ENCODE data around the gene NDUFS7.
"Not testable (repeated sequence)": the region's sequence is repeated elsewhere in the genome, so short reads cannot be mapped to it uniquely, and the experiment has no call there.

The NDUFS7 gene

GRCh38 chr19:1418951-1419738 is 35.4 kb downstream of the NDUFS7 start:
- no peak for DNase-seq

GRCh38 chr19:1420085-1420484 is 36.4 kb downstream of the NDUFS7 start:
- DNase-seq: not testable (repeated sequence)

GRCh38 chr19:1420590-1420989 is 36.9 kb downstream of the NDUFS7 start:
- DNase-seq: no peak

GRCh38 chr19:1421218-1421957 is 37.7 kb downstream of the NDUFS7 start:
- DNase-seq: no peak

GRCh38 chr19:1421958-1422305 is 38.2 kb downstream of the NDUFS7 start:
- no peak for DNase-seq

GRCh38 chr19:1422360-1422759 is 38.7 kb downstream of the NDUFS7 start:
- DNase-seq: no peak

GRCh38 chr19:1422943-1423342 is 39.2 kb downstream of the NDUFS7 start:
- no peak for DNase-seq

- no peak for DNase-seq
Observed at GRCh38 chr19:1423436-1424191, 39.9 kb downstream of the NDUFS7 start.

- DNase-seq: no peak
Observed at GRCh38 chr19:1424192-1424955, 40.7 kb downstream of the NDUFS7 start.

- no peak for DNase-seq
Observed at GRCh38 chr19:1425102-1425837, 41.6 kb downstream of the NDUFS7 start.

- DNase-seq: no peak
Observed at GRCh38 chr19:1425902-1426301, 42.2 kb downstream of the NDUFS7 start.

- no peak for DNase-seq
Observed at GRCh38 chr19:1426736-1427135, 43.0 kb downstream of the NDUFS7 start.

- no peak for DNase-seq
Observed at GRCh38 chr19:1427221-1427920, 43.7 kb downstream of the NDUFS7 start.

- DNase-seq: no peak
Observed at GRCh38 chr19:1428738-1429391, 45.2 kb downstream of the NDUFS7 start.

- DNase-seq: no peak
Observed at GRCh38 chr19:1429750-1430149, 46.0 kb downstream of the NDUFS7 start.

GRCh38 chr19:1430246-1430645 is 46.5 kb downstream of the NDUFS7 start:
- DNase-seq: no peak

- no peak for DNase-seq
Observed at GRCh38 chr19:1431759-1432506, 48.2 kb downstream of the NDUFS7 start.

- no peak for DNase-seq
Observed at GRCh38 chr19:1432507-1432887, 48.8 kb downstream of the NDUFS7 start.

- no peak for DNase-seq
Observed at GRCh38 chr19:1433119-1434039, 49.7 kb downstream of the NDUFS7 start.
